ENCODE measurements around the gene TRIM29.

TRIM29 gene

GRCh38 chr11:120091121-120091520 is 46.8 kb downstream of the TRIM29 start:
- DNase-seq, result no peak

- no peak for DNase-seq
Measured at GRCh38 chr11:120090411-120090810, 47.5 kb downstream of the TRIM29 start.

DNA sequence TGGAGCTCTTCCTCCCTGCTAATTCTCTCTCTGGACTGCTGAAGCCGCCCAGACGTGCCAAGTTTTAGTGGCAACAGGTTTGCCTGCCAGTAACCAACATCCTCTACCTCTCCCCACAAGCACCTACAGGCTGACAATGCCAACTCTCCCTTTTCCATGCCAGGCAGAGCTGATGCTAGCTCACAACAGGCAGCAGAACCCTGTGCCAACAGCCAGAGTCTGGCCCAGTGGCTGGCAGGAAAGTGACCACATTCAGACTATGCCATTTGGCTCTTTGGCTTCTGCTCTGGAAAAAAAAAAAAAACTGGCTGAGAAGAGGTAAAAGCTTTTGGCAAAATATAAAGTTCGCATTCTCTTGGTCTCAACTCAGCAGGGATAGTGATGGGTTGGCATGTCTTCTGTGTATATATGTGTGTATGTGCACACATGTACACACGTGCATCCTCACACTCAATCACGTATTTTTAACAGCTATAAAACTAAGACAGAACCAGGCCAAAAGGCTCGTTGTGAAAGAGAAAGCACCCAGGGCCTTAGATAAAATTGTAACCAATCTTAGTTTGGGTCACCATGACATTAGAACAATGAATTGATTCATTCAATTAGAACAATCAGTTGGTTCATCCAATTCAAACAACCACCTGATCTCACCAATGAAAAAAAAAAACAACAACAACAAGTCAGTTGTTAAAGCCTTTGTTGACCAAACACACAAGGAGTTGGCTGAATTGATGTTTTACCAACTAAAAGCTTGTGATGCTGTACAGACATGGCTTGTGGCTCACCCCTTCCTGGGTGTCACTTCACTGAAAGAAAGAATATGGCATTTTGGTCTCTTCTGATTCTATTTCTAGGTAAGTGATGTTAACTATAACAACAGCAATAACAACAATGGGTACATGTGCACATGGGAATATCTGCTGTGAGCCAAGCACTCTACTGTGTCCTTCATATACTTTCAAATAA is 48.6 kb downstream of the TRIM29 start:
- DNase-seq, result no peak

DNA sequence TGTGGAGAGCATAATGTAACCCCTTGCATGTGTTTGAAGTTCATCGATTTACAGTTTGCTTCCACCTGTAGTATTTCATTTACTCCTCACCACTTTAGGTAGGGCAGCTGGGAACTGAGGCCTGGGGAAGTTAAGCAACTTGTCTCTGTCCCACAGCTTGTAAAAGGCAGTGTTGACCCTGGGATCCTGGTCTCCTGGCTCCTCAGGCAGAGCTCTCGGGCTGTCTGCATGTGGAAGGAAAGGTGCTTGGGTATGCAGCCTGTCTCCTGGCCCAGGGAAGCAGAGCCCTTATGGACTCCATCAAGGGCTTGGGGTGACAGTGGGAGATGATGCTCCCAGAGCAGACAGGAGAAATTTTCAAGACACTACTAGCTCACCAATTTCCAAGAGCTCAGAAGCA is 49.9 kb downstream of the TRIM29 start:
- DNase-seq, result no peak

GRCh38 chr11:120086651-120087050 is 51.3 kb downstream of the TRIM29 start:
- DNase-seq, result no peak

DNA sequence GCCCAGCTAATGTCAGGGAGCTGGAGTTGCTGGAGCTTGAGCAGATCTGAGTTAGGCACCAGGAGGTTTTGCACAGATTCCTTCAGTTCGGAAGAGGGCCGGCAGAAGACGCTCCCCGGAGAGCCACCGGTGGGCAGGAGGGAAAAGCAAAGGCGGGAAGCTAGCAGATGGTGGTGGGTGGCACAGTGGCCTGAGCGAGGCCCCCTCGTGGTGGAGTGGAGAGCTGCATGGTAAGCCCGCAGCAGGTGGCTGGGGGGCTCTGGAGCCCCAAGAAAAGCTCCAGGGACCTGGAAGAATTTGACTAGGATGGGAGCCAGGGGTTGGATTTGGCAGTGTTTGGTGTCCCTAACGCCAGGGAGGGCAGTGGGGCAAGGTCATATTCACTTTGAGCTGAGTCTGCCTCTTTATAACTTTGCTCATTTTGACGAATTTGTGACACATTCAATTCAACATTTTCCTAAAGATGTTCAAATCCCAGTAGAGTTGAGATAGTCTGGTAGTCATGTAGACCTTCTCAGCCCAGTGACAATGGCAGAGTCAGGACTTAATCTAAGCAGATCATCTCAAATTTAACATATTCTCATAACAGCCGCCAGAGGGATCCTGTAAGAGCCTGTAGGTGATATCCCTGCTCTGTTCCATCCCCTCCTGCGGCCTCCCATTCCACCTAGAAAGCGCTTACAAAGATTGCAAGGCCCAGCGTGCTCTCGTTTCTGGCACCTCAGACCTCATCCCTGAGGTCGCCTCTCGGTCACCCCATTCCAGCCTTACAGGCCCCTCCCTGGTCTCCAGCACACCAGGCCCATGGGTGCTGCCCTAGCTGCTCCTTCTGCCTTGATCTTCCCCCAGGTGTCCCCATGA is 57.9 kb downstream of the TRIM29 start:
- DNase-seq, result no peak

GRCh38 chr11:120078397-120078796 is 59.5 kb downstream of the TRIM29 start:
- DNase-seq, result no peak

GRCh38 chr11:120074076-120074475 is 63.8 kb downstream of the TRIM29 start:
- DNase-seq, result no peak

DNA sequence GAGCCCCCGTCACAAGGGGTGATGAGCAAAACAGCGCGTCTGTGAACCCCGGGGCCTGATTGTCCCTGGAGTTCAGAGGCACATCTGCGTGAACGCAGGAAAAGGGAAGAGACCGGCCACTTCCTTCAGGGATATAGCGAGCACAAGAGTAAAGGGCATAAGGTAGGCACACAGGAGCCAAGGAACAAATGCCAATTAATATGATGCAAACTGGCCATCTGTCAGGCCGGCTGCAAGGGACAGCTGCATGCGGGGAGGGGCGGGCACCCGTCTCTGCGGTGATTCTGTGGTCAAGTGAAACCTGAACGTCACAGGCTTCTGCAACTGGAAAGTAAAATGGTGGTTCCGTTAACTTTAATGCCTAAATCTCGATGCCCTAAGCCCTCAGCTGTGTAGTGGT is 64.7 kb downstream of the TRIM29 start:
- DNase-seq, result no peak

DNA sequence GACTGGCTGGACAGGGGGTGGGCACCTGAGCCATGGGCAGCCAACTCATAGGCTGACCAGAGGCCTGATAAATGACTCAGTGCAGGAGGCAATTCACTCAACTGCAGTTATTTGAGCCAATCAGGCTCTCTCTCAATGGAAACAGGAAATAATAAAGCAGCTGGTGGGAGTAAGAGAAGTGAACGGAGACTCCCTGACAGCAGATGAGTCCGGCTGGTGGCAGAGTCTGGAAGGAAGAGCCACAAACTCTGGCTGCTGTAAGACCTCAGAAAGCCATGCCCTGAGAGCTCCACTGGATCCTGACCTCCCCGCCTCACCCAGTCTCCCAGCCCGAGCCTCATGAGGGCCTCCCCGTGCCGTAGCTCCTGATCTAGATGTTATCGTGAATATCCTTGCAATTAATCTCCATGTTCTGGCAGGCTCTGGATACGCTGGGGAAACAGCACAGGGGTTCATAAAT is 69.8 kb downstream of the TRIM29 start:
- DNase-seq, result no peak

GRCh38 chr11:120067438-120068113 is 70.3 kb downstream of the TRIM29 start:
- DNase-seq, result no peak

DNA sequence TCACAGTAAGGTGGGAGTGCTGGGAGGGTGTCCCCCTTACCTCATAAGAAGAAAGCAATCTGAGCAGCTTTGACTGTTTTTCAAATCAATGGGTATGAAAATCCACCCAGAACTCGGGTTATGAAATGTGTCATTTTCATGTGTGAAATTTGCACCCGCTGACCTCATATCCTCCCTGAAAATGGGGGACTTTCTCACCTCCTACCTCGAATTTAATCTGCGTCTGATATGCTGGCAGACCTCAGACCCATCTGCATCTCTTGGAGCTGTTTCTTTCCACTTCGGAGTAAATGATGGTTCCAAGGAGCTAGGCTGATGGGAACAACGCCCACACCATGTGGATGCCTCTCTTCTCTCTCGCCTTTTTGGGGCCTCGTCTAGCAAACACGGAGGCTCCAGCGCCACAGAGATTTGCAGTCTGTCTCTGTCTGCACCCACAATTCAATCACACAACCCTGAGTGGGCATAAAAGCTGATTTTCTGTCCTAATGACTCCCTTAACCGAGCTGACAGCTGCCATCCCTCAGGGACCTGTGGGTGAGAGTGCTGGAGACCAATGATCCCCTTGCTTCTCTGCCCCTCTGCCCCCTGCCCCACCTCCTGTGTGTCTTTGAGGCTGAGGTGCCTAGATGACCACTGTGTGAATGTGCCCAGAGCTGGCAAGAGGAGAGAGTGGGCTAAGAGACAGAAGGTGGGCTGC is 71.0 kb downstream of the TRIM29 start:
- no peak for DNase-seq

- DNase-seq, result no peak
Measured at GRCh38 chr11:120065876-120066275, 72.0 kb downstream of the TRIM29 start.

DNA sequence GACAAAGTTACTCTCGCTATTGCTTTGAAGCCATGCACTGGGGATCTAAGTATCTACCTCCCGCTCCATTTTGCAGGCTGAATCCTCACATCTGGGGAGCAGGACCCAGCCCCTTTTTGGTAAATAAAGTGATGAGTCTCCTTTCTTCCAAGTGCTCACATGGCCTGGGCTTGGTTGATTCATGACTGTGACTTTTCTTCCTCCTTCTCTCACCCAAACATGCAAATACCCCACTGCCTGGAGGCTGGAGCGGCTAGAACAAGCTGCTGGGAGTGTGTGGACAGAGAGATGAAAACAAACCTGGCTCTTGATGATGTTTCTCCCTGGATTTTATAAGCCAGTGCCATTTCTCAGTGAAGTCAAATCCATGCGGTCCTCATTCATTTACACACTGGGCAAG is 72.7 kb downstream of the TRIM29 start:
- DNase-seq, result no peak

GRCh38 chr11:120064341-120064740 is 73.6 kb downstream of the TRIM29 start:
- no peak for DNase-seq

DNA sequence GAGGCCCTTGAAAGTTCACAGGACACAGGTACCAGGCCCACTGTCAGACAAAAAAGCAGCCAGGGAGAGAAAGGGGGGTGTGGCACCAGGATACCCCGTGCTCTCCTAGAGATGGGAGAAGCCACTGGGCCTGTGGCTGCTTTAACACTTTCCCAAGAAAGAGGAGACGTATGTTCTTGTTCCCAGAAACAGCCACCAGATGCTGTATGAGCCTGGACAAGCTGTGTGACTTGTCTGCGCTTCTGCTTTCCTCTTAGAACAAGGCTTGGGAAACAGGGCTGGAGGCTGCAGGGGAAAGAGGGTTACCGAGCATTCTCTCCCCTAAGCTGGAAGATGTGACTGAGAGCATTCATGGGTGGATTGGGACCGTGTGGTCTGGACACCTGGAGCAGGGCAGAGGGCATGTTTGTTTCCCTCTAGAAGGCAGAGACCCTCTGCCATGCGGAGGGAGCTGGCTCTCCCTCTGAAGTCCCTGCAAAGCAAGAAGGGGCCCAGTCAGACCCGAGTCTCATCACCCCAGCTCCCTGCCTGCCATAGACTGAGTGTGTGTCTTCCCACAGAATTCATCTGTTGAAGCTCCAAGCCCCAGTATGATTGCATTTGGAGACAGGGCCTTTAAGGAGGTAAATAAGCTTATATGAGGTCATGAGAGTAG is 74.1 kb downstream of the TRIM29 start:
- DNase-seq, result no peak

DNA sequence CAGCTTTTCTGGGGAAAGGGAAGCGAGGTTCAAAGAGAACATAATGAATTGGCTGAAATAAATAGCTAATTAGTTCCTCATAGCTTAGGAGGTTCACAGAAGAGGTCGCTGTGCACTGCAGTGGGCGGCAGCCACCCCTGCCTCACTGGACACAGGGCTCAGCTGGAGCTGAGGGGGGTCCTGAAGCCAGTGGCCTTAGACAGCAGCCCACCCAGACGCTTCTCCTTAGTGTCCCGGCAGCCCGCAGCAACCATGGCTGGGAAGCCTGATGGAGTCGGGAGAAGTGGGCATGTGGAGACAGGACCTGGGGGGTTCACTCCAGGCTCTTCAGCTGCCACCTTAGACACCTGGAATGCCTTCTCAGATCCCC is 75.4 kb downstream of the TRIM29 start:
- DNase-seq, result no peak

DNA sequence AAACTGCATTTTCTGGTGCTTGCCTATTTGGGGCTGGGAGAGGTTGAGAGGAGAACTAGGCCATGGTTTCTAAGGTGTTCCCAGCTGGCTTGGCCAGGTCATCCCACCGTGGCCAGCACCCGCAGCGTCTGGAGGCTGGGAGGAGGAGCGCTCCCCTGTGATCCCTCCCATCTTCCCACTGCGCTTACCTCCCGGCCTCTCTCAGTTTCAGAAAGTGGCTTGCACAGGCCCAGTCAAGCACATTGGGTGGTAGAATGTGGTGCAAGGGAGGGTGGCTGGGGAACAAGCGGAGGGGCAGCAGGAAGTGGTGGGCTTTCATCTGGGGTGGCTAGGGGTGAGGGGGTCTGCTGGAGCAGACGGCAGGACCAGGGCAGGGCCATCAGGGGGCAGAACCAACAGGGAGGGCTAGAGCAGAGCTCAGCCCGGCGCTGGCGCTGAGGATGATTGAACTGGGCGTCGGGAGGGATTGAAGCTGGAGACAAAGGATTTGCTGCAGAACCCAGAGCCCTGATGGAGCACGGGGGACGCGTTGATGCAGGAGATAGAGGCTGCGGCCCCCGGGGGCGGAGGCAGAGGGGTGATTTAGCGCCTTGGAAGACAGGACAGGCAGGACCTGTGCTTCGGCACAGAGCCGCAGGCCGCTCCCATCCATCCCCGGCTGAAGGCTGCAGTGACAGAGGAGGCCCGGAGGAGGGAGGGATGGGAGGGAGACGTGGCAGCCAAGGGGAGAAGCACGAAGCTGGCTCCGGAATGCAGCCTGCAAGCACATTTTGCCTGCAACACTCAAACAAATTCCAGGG is 76.0 kb downstream of the TRIM29 start:
- no peak for DNase-seq
